Measurements from ENCODE around the gene GRK4.
"Not testable (repeated sequence)": the region's sequence is repeated elsewhere in the genome, so short reads cannot be mapped to it uniquely, and the experiment has no call there.

The GRK4 gene

GRCh38 chr4:2931512-2932301, 31.7 kb upstream of the GRK4 start:
- no peak for DNase-seq

GRCh38 chr4:2932321-2932950, 30.9 kb upstream of the GRK4 start:
- no peak for DNase-seq

GRCh38 chr4:2932951-2933565, 30.3 kb upstream of the GRK4 start:
- peak; percentile 23 for DNase-seq

- DNase-seq: no peak
These were observed 29.8 kb upstream of the GRK4 start for GRCh38 chr4:2933566-2934076.

GRCh38 chr4:2934077-2934812, 29.1 kb upstream of the GRK4 start:
- DNase-seq: peak; percentile 63

- peak; percentile 97 for DNase-seq
These were observed 28.3 kb upstream of the GRK4 start for GRCh38 chr4:2934813-2935761.

- no peak for DNase-seq
These were observed 27.3 kb upstream of the GRK4 start for GRCh38 chr4:2935762-2936743.

GRCh38 chr4:2936773-2937145, 26.6 kb upstream of the GRK4 start:
- DNase-seq: no peak

- no peak for DNase-seq
These were observed 26.1 kb upstream of the GRK4 start for GRCh38 chr4:2937146-2937857.

- DNase-seq: no peak
These were observed 25.4 kb upstream of the GRK4 start for GRCh38 chr4:2937986-2938385.

GRCh38 chr4:2938411-2938810, 25.0 kb upstream of the GRK4 start:
- not testable (repeated sequence) for DNase-seq

GRCh38 chr4:2938906-2939305, 24.5 kb upstream of the GRK4 start:
- no peak for DNase-seq

GRCh38 chr4:2939383-2940243, 23.8 kb upstream of the GRK4 start:
- DNase-seq: no peak

GRCh38 chr4:2940267-2941137, 22.9 kb upstream of the GRK4 start:
- DNase-seq: no peak

- DNase-seq: no peak
These were observed 22.0 kb upstream of the GRK4 start for GRCh38 chr4:2941138-2942036.

GRCh38 chr4:2942037-2942531, 21.3 kb upstream of the GRK4 start:
- no peak for DNase-seq

Data from eye (tissue), 1 donor.